Activated naive CD8-positive, alpha-beta T cell treated with anti-CD3 and anti-CD28 coated beads for 36 hours (primary cell): ENCODE data around the gene ISCA2. TPM values are rescaled to one million over a fixed set of nuclear protein-coding genes. Genes with fewer than 3 reads are reported as not detected.

ENCODE experiments used
- DNase-seq: peaks from one replicate; pipeline ENCODE4 v3.0.0; 2021
- H3K27ac Mint-ChIP-seq: one replicate; pipeline ENCODE4 v1.8.0; 2022; ENCODE audit warnings: mild to moderate bottlenecking, moderate library complexity, mixed read lengths
- H3K27me3 Mint-ChIP-seq: one replicate; pipeline ENCODE4 v1.8.0; 2022; ENCODE audit warnings: mild to moderate bottlenecking, mixed read lengths
- H3K36me3 Mint-ChIP-seq: one replicate; pipeline ENCODE4 v1.8.0; 2021; ENCODE audit warnings: mild to moderate bottlenecking, mixed read lengths
- H3K4me1 Mint-ChIP-seq: one replicate; pipeline ENCODE4 v1.8.0; 2021; ENCODE audit warnings: mixed read lengths
- H3K4me3 Mint-ChIP-seq: one replicate; pipeline ENCODE4 v1.8.0; 2022; ENCODE audit warnings: mild to moderate bottlenecking, moderate library complexity, mixed read lengths
- H3K9me3 Mint-ChIP-seq: one replicate; pipeline ENCODE4 v1.8.0; 2022; ENCODE audit warnings: mixed read lengths
- total RNA-seq, 2 experiments: library from RNA; stranded (reverse); gene quantifications; one replicate each; pipeline ENCODE4 v1.2.3, GENCODE V29; 2021

Gene ISCA2
- total RNA-seq, 2 experiments from 2014 or later, result 29.7 to 31.0 TPM

- H3K4me1 Mint-ChIP-seq, result no peaks in the 10 kb centered on the region
Observed at GRCh38 chr14:74542056-74542685, 48.6 kb downstream of the ISCA2 start.

GRCh38 chr14:74543771-74544438 lies 50.3 kb downstream of the ISCA2 start:
- no peaks in the 10 kb centered on the region for H3K9me3 Mint-ChIP-seq
- H3K4me3 Mint-ChIP-seq, result no peak overlapping the region
- no peak for DNase-seq
- H3K36me3 Mint-ChIP-seq, result no peaks in the 10 kb centered on the region
- no peaks in the 10 kb centered on the region for H3K4me1 Mint-ChIP-seq
- H3K27ac Mint-ChIP-seq, result no peak overlapping the region
- H3K27me3 Mint-ChIP-seq, result peaks cover 6% of the 10 kb centered on the region

More at GRCh38 chr14:74542056-74542685, 48.6 kb downstream of the ISCA2 start:
- Mint-ChIP-seq H3K27ac (no peak overlapping the region), H3K36me3 (no peaks in the 10 kb centered on the region), H3K9me3 (no peaks in the 10 kb centered on the region), H3K4me3 (no peak overlapping the region), H3K27me3 (peaks cover 6% of the 10 kb centered on the region)
- no peak for DNase-seq

GRCh38 chr14:74545386-74545785 lies 51.8 kb downstream of the ISCA2 start:
- Mint-ChIP-seq H3K4me3 (no peak overlapping the region), H3K36me3 (no peaks in the 10 kb centered on the region), H3K27me3 (peaks cover 6% of the 10 kb centered on the region), H3K9me3 (no peaks in the 10 kb centered on the region), H3K27ac (no peak overlapping the region), H3K4me1 (no peaks in the 10 kb centered on the region)
- DNase-seq, result no peak

GRCh38 chr14:74546416-74546815 lies 52.9 kb downstream of the ISCA2 start:
- peaks cover 6% of the 10 kb centered on the region for H3K27me3 Mint-ChIP-seq
- no peaks in the 10 kb centered on the region for H3K9me3 Mint-ChIP-seq
- H3K4me1 Mint-ChIP-seq, result no peaks in the 10 kb centered on the region
- no peak overlapping the region for H3K27ac Mint-ChIP-seq
- H3K36me3 Mint-ChIP-seq, result no peaks in the 10 kb centered on the region
- DNase-seq, result no peak
- no peak overlapping the region for H3K4me3 Mint-ChIP-seq

Other genes starting within 250 kb of the ISCA2 start
- 10 to 100 TPM; 36.8 to 36.9 TPM for gene ABCD4, start 190.8 kb upstream of the ISCA2 start, total RNA-seq
- gene VRTN, start 145.3 kb upstream of the ISCA2 start, total RNA-seq, result not detected
- not detected for gene SYNDIG1L, start 67.6 kb upstream of the ISCA2 start, total RNA-seq
- gene NPC2, start 460 bp upstream of the ISCA2 start, total RNA-seq, result 10 to 100 TPM; 12.5 to 14.2 TPM
- under 1 TPM; 0.06 to 0.10 TPM for gene LTBP2, start 118.5 kb downstream of the ISCA2 start, total RNA-seq
- gene AREL1, start 219.3 kb downstream of the ISCA2 start, total RNA-seq, result 10 to 100 TPM; 29.9 to 37.7 TPM
- 100 to 1,000 TPM in 1 of 2 experiments, 10 to 100 TPM in 1; 95.5 to 103 TPM for gene FCF1, start 219.4 kb downstream of the ISCA2 start, total RNA-seq